HUES48 (cell line): ENCODE data around the gene FOXC1.

ENCODE experiments used
- H3K27ac ChIP-seq: one replicate; pipeline ENCODE4 v1.7.0; 2013; ENCODE audit warnings: low read depth, low read length, inconsistent platforms
- H3K27me3 ChIP-seq: 2 replicates; pipeline ENCODE4 v1.6.1; 2013; ENCODE audit warnings: mild to moderate bottlenecking, low read length; ENCODE audit not compliant: control insufficient read depth, insufficient read depth
- H3K36me3 ChIP-seq: 2 replicates; pipeline ENCODE4 v1.6.1; 2013; ENCODE audit warnings: low read length; ENCODE audit not compliant: control insufficient read depth, insufficient read depth
- H3K4me1 ChIP-seq: 2 replicates; pipeline ENCODE4 v1.6.1; 2013; ENCODE audit warnings: mild to moderate bottlenecking, low read length; ENCODE audit not compliant: control insufficient read depth, insufficient read depth
- H3K4me3 ChIP-seq: 2 replicates; pipeline ENCODE4 v1.5.1; 2013; ENCODE audit warnings: mild to moderate bottlenecking, low read depth, low read length
- H3K9ac ChIP-seq: 2 replicates; pipeline ENCODE4 v1.6.1; 2013; ENCODE audit warnings: mild to moderate bottlenecking, low read depth, low read length, moderate library complexity
- H3K9me3 ChIP-seq: 2 replicates; pipeline ENCODE4 v1.6.1; 2013; ENCODE audit warnings: low read length; ENCODE audit not compliant: control insufficient read depth, insufficient read depth

The FOXC1 gene

GRCh38 chr6:1639430-1639829 is 29.7 kb downstream of the FOXC1 start:
- H3K9ac ChIP-seq, result no peak overlapping the region
- H3K4me1 ChIP-seq, result no peaks in the 10 kb centered on the region
- no peaks in the 10 kb centered on the region for H3K27me3 ChIP-seq
- H3K4me3 ChIP-seq, result no peak overlapping the region
- no peaks in the 10 kb centered on the region for H3K9me3 ChIP-seq
- H3K36me3 ChIP-seq, result no peaks in the 10 kb centered on the region
- no peak overlapping the region for H3K27ac ChIP-seq

GRCh38 chr6:1640476-1640875 is 30.8 kb downstream of the FOXC1 start:
- Histone ChIP-seq H3K36me3 (no peaks in the 10 kb centered on the region), H3K27ac (no peak overlapping the region), H3K9me3 (no peaks in the 10 kb centered on the region), H3K9ac (no peak overlapping the region), H3K27me3 (no peaks in the 10 kb centered on the region), H3K4me1 (no peaks in the 10 kb centered on the region), H3K4me3 (no peak overlapping the region)

GRCh38 chr6:1641343-1641885 is 31.7 kb downstream of the FOXC1 start:
- Histone ChIP-seq H3K27me3 (no peaks in the 10 kb centered on the region), H3K4me3 (no peak overlapping the region), H3K4me1 (no peaks in the 10 kb centered on the region), H3K27ac (no peak overlapping the region), H3K36me3 (no peaks in the 10 kb centered on the region), H3K9ac (no peak overlapping the region), H3K9me3 (no peaks in the 10 kb centered on the region)

- Histone ChIP-seq H3K27ac (no peak overlapping the region), H3K4me3 (no peak overlapping the region), H3K4me1 (no peaks in the 10 kb centered on the region), H3K9me3 (no peaks in the 10 kb centered on the region), H3K9ac (no peak overlapping the region), H3K36me3 (no peaks in the 10 kb centered on the region), H3K27me3 (no peaks in the 10 kb centered on the region)
Measured at GRCh38 chr6:1643111-1643510, 33.4 kb downstream of the FOXC1 start.

GRCh38 chr6:1643830-1644445 is 34.2 kb downstream of the FOXC1 start:
- no peaks in the 10 kb centered on the region for H3K4me1 ChIP-seq
- H3K9ac ChIP-seq, result no peak overlapping the region
- H3K9me3 ChIP-seq, result no peaks in the 10 kb centered on the region
- no peak overlapping the region for H3K4me3 ChIP-seq
- no peaks in the 10 kb centered on the region for H3K27me3 ChIP-seq
- no peaks in the 10 kb centered on the region for H3K36me3 ChIP-seq
- no peak overlapping the region for H3K27ac ChIP-seq

- no peak overlapping the region for H3K27ac ChIP-seq
- H3K36me3 ChIP-seq, result no peaks in the 10 kb centered on the region
- H3K4me3 ChIP-seq, result no peak overlapping the region
- no peaks in the 10 kb centered on the region for H3K27me3 ChIP-seq
- no peaks in the 10 kb centered on the region for H3K4me1 ChIP-seq
- H3K9ac ChIP-seq, result no peak overlapping the region
- H3K9me3 ChIP-seq, result no peaks in the 10 kb centered on the region
Measured at GRCh38 chr6:1644516-1645060, 34.9 kb downstream of the FOXC1 start.

GRCh38 chr6:1645466-1646185 is 35.9 kb downstream of the FOXC1 start:
- Histone ChIP-seq H3K9me3 (no peaks in the 10 kb centered on the region), H3K36me3 (no peaks in the 10 kb centered on the region), H3K4me3 (no peak overlapping the region), H3K27ac (no peak overlapping the region), H3K27me3 (no peaks in the 10 kb centered on the region), H3K4me1 (no peaks in the 10 kb centered on the region), H3K9ac (no peak overlapping the region)

- no peak overlapping the region for H3K9ac ChIP-seq
- no peaks in the 10 kb centered on the region for H3K4me1 ChIP-seq
- H3K27ac ChIP-seq, result no peak overlapping the region
- H3K36me3 ChIP-seq, result no peaks in the 10 kb centered on the region
- H3K9me3 ChIP-seq, result no peaks in the 10 kb centered on the region
- H3K27me3 ChIP-seq, result no peaks in the 10 kb centered on the region
- H3K4me3 ChIP-seq, result no peak overlapping the region
Measured at GRCh38 chr6:1651362-1651761, 41.6 kb downstream of the FOXC1 start.

GRCh38 chr6:1652842-1653241 is 43.1 kb downstream of the FOXC1 start:
- H3K4me1 ChIP-seq, result no peaks in the 10 kb centered on the region
- H3K27ac ChIP-seq, result no peak overlapping the region
- no peaks in the 10 kb centered on the region for H3K36me3 ChIP-seq
- no peak overlapping the region for H3K4me3 ChIP-seq
- H3K9ac ChIP-seq, result no peak overlapping the region
- no peaks in the 10 kb centered on the region for H3K27me3 ChIP-seq
- H3K9me3 ChIP-seq, result no peaks in the 10 kb centered on the region

- H3K4me3 ChIP-seq, result no peak overlapping the region
- H3K27me3 ChIP-seq, result no peaks in the 10 kb centered on the region
- H3K4me1 ChIP-seq, result no peaks in the 10 kb centered on the region
- no peak overlapping the region for H3K9ac ChIP-seq
- no peaks in the 10 kb centered on the region for H3K9me3 ChIP-seq
- no peak overlapping the region for H3K27ac ChIP-seq
- no peaks in the 10 kb centered on the region for H3K36me3 ChIP-seq
Measured at GRCh38 chr6:1654054-1654453, 44.3 kb downstream of the FOXC1 start.

GRCh38 chr6:1657116-1657770 is 47.5 kb downstream of the FOXC1 start:
- no peaks in the 10 kb centered on the region for H3K9me3 ChIP-seq
- no peaks in the 10 kb centered on the region for H3K36me3 ChIP-seq
- H3K27ac ChIP-seq, result no peak overlapping the region
- H3K4me1 ChIP-seq, result no peaks in the 10 kb centered on the region
- no peak overlapping the region for H3K4me3 ChIP-seq
- H3K9ac ChIP-seq, result no peak overlapping the region
- no peaks in the 10 kb centered on the region for H3K27me3 ChIP-seq
